Osteoblast (primary cell): Measurements from ENCODE around the gene MX2. TPM values are rescaled to one million over a fixed set of nuclear protein-coding genes. Genes with fewer than 3 reads are reported as not detected.

Experiments
- DNase-seq: peaks from one replicate; pipeline ENCODE4 v3.0.0; 2011; ENCODE audit warnings: low spot score, mixed read lengths; ENCODE audit not compliant: insufficient read length; ENCODE audit errors: missing footprints
- H2AFZ ChIP-seq: 2 replicates; pipeline ENCODE4 v1.6.0; 2011; ENCODE audit warnings: mild to moderate bottlenecking, low read length
- H3K27ac ChIP-seq: 2 replicates; pipeline ENCODE4 v1.5.1; 2011; ENCODE audit warnings: mild to moderate bottlenecking, low read depth, low read length, moderate library complexity
- H3K27me3 ChIP-seq: 2 replicates; pipeline ENCODE4 v1.6.0; 2012; ENCODE audit warnings: mild to moderate bottlenecking, control low read depth, inconsistent platforms, low read length, moderate library complexity; ENCODE audit not compliant: insufficient read depth
- H3K36me3 ChIP-seq: 2 replicates; pipeline ENCODE4 v1.5.1; 2011; ENCODE audit warnings: mild to moderate bottlenecking, low read length, control low read depth, moderate library complexity; ENCODE audit not compliant: insufficient read depth
- H3K4me1 ChIP-seq: 2 replicates; pipeline ENCODE4 v1.5.1; 2011; ENCODE audit warnings: mild to moderate bottlenecking, low read length, control low read depth, moderate library complexity; ENCODE audit not compliant: insufficient read depth
- H3K4me2 ChIP-seq: 2 replicates; pipeline ENCODE4 v1.6.0; 2011; ENCODE audit warnings: mild to moderate bottlenecking, low read length; ENCODE audit not compliant: insufficient read depth
- H3K4me3 ChIP-seq: fragments of 200-600 bp; sonication (generic); 3 replicates; pipeline ENCODE4 v1.5.1; 2012; ENCODE audit warnings: mild to moderate bottlenecking, low read length, inconsistent platforms; ENCODE audit not compliant: insufficient read depth
- H3K79me2 ChIP-seq: 2 replicates; pipeline ENCODE4 v1.6.0; 2012; ENCODE audit warnings: mild to moderate bottlenecking, low read length, control low read depth, inconsistent platforms; ENCODE audit not compliant: insufficient read depth
- H3K9me3 ChIP-seq: 2 replicates; pipeline ENCODE4 v1.5.1; 2011; ENCODE audit warnings: low read depth, low read length, control low read depth
- H4K20me1 ChIP-seq: 2 replicates; pipeline ENCODE4 v1.6.0; 2012; ENCODE audit warnings: mild to moderate bottlenecking, low read length, control low read depth; ENCODE audit not compliant: insufficient read depth
- CTCF ChIP-seq: IDR thresholded peaks from 2 replicates; pipeline ENCODE4 v1.5.1; 2011; ENCODE audit warnings: mild to moderate bottlenecking, low read depth, low read length, moderate library complexity; ENCODE audit errors: extremely low read depth
- total RNA-seq: library from RNA; depleted of rRNA; stranded (reverse); fragments of >200 nt; gene quantifications from 2 replicates; pipeline ENCODE4 v1.2.3, GENCODE V29; 2012

MX2 gene
- total RNA-seq, 1 donor, result 14.5 TPM

DNA sequence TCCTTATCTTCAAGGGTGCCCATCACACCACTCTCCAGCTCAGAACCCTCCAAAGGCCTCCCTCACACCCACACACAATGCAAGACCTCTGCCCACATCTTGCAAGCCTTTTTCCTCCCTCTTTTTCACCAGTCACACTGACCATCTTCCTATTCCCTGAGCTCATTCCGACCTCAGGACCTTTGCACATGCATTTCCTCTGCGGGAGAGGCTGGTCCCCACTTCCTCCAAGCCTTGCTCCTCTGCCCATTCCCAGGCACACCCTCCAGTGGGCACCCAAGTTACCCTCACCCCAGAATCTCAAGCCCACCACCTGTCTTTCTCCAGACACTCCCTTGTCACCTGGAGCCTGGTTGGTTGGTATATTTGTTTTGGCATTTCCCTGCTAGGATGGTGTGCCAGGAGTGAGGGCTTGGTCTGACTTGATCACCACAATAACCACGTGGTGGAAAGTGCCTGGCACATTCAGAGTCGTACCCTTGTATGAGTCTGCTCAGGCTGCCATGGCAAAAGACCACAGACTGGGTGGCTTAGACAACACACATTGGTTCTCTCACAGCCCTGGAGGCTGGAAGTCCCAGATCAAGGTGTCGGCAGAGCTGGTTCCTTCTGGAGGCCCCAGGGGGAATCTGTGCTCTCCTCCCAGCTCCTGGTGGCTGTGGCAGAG, 13.2 kb downstream of the MX2 start:
- no peaks in the 10 kb centered on the region for H3K79me2 ChIP-seq
- H3K9me3 ChIP-seq, result no peaks in the 10 kb centered on the region
- H3K4me3 ChIP-seq, result no peak overlapping the region
- no peaks in the 10 kb centered on the region for H4K20me1 ChIP-seq
- H3K36me3 ChIP-seq, result no peaks in the 10 kb centered on the region
- no peak overlapping the region for H2AFZ ChIP-seq
- no peak for DNase-seq
- no peak overlapping the region for H3K27ac ChIP-seq
- H3K4me2 ChIP-seq, result no peak overlapping the region
- H3K4me1 ChIP-seq, result no peaks in the 10 kb centered on the region
- no peaks in the 10 kb centered on the region for H3K27me3 ChIP-seq
- no peak for TF ChIP-seq CTCF

- H3K4me2 ChIP-seq, result no peak overlapping the region
- no peak for DNase-seq
- no peaks in the 10 kb centered on the region for H3K9me3 ChIP-seq
- no peak for TF ChIP-seq CTCF
- H3K79me2 ChIP-seq, result no peaks in the 10 kb centered on the region
- no peak overlapping the region for H3K4me3 ChIP-seq
- no peaks in the 10 kb centered on the region for H4K20me1 ChIP-seq
- H3K4me1 ChIP-seq, result no peaks in the 10 kb centered on the region
- no peak overlapping the region for H2AFZ ChIP-seq
- H3K36me3 ChIP-seq, result no peaks in the 10 kb centered on the region
- no peak overlapping the region for H3K27ac ChIP-seq
- H3K27me3 ChIP-seq, result no peaks in the 10 kb centered on the region
Measured at GRCh38 chr21:41375875-41376274, 14.0 kb downstream of the MX2 start.

- Histone ChIP-seq H3K4me3 (no peak overlapping the region), H3K79me2 (no peaks in the 10 kb centered on the region), H3K27me3 (no peaks in the 10 kb centered on the region), H4K20me1 (no peaks in the 10 kb centered on the region), H3K9me3 (no peaks in the 10 kb centered on the region), H3K4me1 (no peaks in the 10 kb centered on the region), H3K4me2 (no peak overlapping the region), H3K27ac (no peak overlapping the region), H2AFZ (no peak overlapping the region), H3K36me3 (no peaks in the 10 kb centered on the region)
- no peak for DNase-seq
- no peak for TF ChIP-seq CTCF
Measured at GRCh38 chr21:41377715-41378114, 15.9 kb downstream of the MX2 start.

- Histone ChIP-seq H2AFZ (no peak overlapping the region), H3K4me1 (no peaks in the 10 kb centered on the region), H3K4me3 (no peak overlapping the region), H3K36me3 (no peaks in the 10 kb centered on the region), H4K20me1 (no peaks in the 10 kb centered on the region), H3K9me3 (no peaks in the 10 kb centered on the region), H3K27ac (no peak overlapping the region), H3K79me2 (no peaks in the 10 kb centered on the region), H3K27me3 (no peaks in the 10 kb centered on the region), H3K4me2 (no peak overlapping the region)
- TF ChIP-seq CTCF, result no peak
- no peak for DNase-seq
Measured at GRCh38 chr21:41378849-41379248, 17.0 kb downstream of the MX2 start.
